HepG2 (cell line): ENCODE results near the gene KIF17. TPM values are rescaled to one million over a fixed set of nuclear protein-coding genes. Genes with fewer than 3 reads are reported as not detected.

Source experiments
- ATAC-seq: fragments of 200-7000 bp; cut with Tn5 transposase; 3 replicates; pipeline ENCODE4 v1.9.1; 2020; ENCODE audit warnings: mild to moderate bottlenecking, moderate library complexity
- BruUV-seq: library from RNA; stranded (reverse); fragments of 400-500 nt; replicated peaks from 2 replicates; lab custom pipeline; 2021; lab: Mats Ljungman, UMichigan
- CTCF ChIA-PET: fragments of 300-600 bp; formaldehyde crosslinking; extraction: SDS; loops from one replicate; lab custom pipeline; 2021; ENCODE audit warnings: low total read pairs, inconsistent platforms, low intra/inter-chr PET ratio; lab: Yijun Ruan, JAX
- POLR2A ChIA-PET: fragments of 350-600 bp; sonication (Branson Sonifier 250); formaldehyde crosslinking; loops from one replicate; lab custom pipeline; 2020; ENCODE audit warnings: antibody characterized with exemption, inconsistent platforms; lab: Yijun Ruan, JAX
- DNase-seq: peaks from one replicate; pipeline ENCODE4 v3.0.0-alpha.2; 2015; ENCODE audit warnings: low spot score
- FAIRE-seq: peaks from 3 replicates; lab custom pipeline; 2011; peaks lifted over from hg19 to GRCh38; lab: Jason Lieb, UNC
- H2AFZ ChIP-seq: one replicate; pipeline ENCODE4 v1.6.1; 2011; ENCODE audit warnings: low read length, inconsistent platforms
- H3K27ac ChIP-seq: fragments of 300-600 bp; 3 replicates; pipeline ENCODE4 v1.8.0; 2011; ENCODE audit warnings: mixed run types, mild to moderate bottlenecking, mixed read lengths, low read length, inconsistent platforms; ENCODE audit not compliant: insufficient read depth; ENCODE audit errors: extremely low read length
- H3K27me3 ChIP-seq, 2 experiments: fragments of 200-600 bp in 1 of 2; 2 replicates in 1 of 2; 3 replicates in 1 of 2; pipeline versions ENCODE4 v1.6.0 to v1.8.0; 2011; ENCODE audit warnings: low read length in 2 of 2, mild to moderate bottlenecking in 2 of 2, moderate library complexity in 2 of 2, inconsistent platforms in 1 of 2; ENCODE audit not compliant: insufficient read depth in 2 of 2, control insufficient read depth in 1 of 2
- H3K36me3 ChIP-seq, 2 experiments: fragments of 200-600 bp in 1 of 2; replicated peaks in 1 of 2; 2 replicates in 1 of 2; 3 replicates in 1 of 2; pipeline versions ENCODE4 v1.5.1 to v1.8.0; 2011; ENCODE audit warnings: low read length in 2 of 2, inconsistent platforms in 1 of 2; ENCODE audit not compliant: insufficient read depth in 2 of 2, control insufficient read depth in 1 of 2
- H3K4me1 ChIP-seq: 2 replicates; pipeline ENCODE4 v1.5.1; 2012; ENCODE audit warnings: low read length, inconsistent platforms; ENCODE audit not compliant: insufficient read depth
- H3K4me2 ChIP-seq: 2 replicates; pipeline ENCODE4 v1.6.0; 2011; ENCODE audit warnings: low read depth, low read length, inconsistent platforms
- H3K4me3 ChIP-seq, 3 experiments: fragments of 200-600 bp in 1 of 3; sonication (generic), shearing (Covaris generic) in 1 of 3; replicated peaks in 1 of 3; 2 replicates each; pipeline ENCODE4 v1.5.1; 2011 to 2016; ENCODE audit warnings: low read length in 3 of 3, inconsistent platforms in 2 of 3, low read depth in 2 of 3, mild to moderate bottlenecking in 2 of 3, control low read depth in 1 of 3, mixed read lengths in 1 of 3; ENCODE audit not compliant: insufficient read depth in 1 of 3
- H3K79me2 ChIP-seq: one replicate; pipeline ENCODE4 v1.6.1; 2011; ENCODE audit warnings: low read length, inconsistent platforms; ENCODE audit not compliant: insufficient read depth
- H3K9ac ChIP-seq: 2 replicates; pipeline ENCODE4 v1.6.0; 2011; ENCODE audit warnings: mild to moderate bottlenecking, low read depth, low read length, inconsistent platforms; ENCODE audit not compliant: insufficient read depth
- H3K9me3 ChIP-seq: 2 replicates; pipeline ENCODE4 v1.5.1; 2012; ENCODE audit warnings: mild to moderate bottlenecking, low read length
- H4K20me1 ChIP-seq: 2 replicates; pipeline ENCODE4 v1.6.0; 2011; ENCODE audit warnings: inconsistent platforms, mild to moderate bottlenecking, low read length, moderate library complexity; ENCODE audit not compliant: insufficient read depth
- ELF1 ChIP-seq: sonication (generic); formaldehyde crosslinking; IDR thresholded peaks from 2 replicates; pipeline ENCODE4 v1.4.0; 2020; ENCODE audit warnings: missing genetic modification reagents
- HES4 ChIP-seq: sonication (generic); formaldehyde crosslinking; IDR thresholded peaks from 2 replicates; pipeline ENCODE4 v1.9.0; 2021; ENCODE audit warnings: mild to moderate bottlenecking, missing genetic modification reagents, borderline replicate concordance
- KAT8 ChIP-seq: IDR thresholded peaks from 2 replicates; pipeline ENCODE4 v1.6.1; 2016; ENCODE audit warnings: missing genetic modification reagents, missing compliant biosample characterization
- MAFF ChIP-seq: IDR thresholded peaks from 2 replicates; pipeline ENCODE4 v1.6.1; 2011; ENCODE audit warnings: low read depth, low read length, improper control_type of control experiment
- MAFG ChIP-seq: sonication (generic); formaldehyde crosslinking; IDR thresholded peaks from 2 replicates; pipeline ENCODE4 v1.5.1; 2020; ENCODE audit warnings: mild to moderate bottlenecking, missing genetic modification reagents
- MAFK ChIP-seq, 2 experiments: IDR thresholded peaks in 1 of 2; conservative IDR thresholded peaks in 1 of 2; 2 replicates each; pipeline ENCODE4 v1.6.1; 2011; ENCODE audit warnings: improper control_type of control experiment in 2 of 2, low read length in 2 of 2
- MTA1 ChIP-seq: sonication (generic); formaldehyde crosslinking; IDR thresholded peaks from 2 replicates; pipeline ENCODE4 v1.4.0; 2020; ENCODE audit warnings: missing genetic modification reagents, mild to moderate bottlenecking, borderline replicate concordance
- NFRKB ChIP-seq: fragments of 450-650 bp; IDR thresholded peaks from 2 replicates; pipeline ENCODE4 v1.6.1; 2017
- PHF5A ChIP-seq: IDR thresholded peaks from one replicate; pipeline ENCODE4 v1.6.1; 2018; ENCODE audit warnings: low read depth, missing genetic modification reagents; ENCODE audit not compliant: unreplicated experiment
- POLR2G ChIP-seq: fragments of 200-400 bp; formaldehyde crosslinking; IDR thresholded peaks from 2 replicates; pipeline ENCODE4 v1.6.1; 2018; ENCODE audit warnings: mild to moderate bottlenecking, low read depth, low read length, moderate library complexity
- RBFOX2 ChIP-seq: fragments of 200-400 bp; formaldehyde crosslinking; IDR thresholded peaks from 2 replicates; pipeline ENCODE4 v1.6.1; 2017; ENCODE audit warnings: low read depth, mild to moderate bottlenecking, low read length
- RFX1 ChIP-seq: fragments of 450-650 bp; IDR thresholded peaks from 2 replicates; pipeline ENCODE4 v1.6.1; 2017
- ZNF564 ChIP-seq: sonication (generic); formaldehyde crosslinking; IDR thresholded peaks from 2 replicates; pipeline ENCODE4 v1.8.1; 2023; ENCODE audit warnings: mild to moderate bottlenecking, missing genetic modification reagents
- WGBS: methylation state at CpG from one replicate; pipeline ENCODE4 v1.1.6; 2017; ENCODE audit warnings: low lambda C conversion rate; 5-methylcytosine and 5-hydroxymethylcytosine counted together
- in situ Hi-C: cut with HindIII; loops from 2 replicates; pipeline ENCODE4 v1.10.0; 2017; ENCODE audit warnings: low pct_unique_long_range_greater_than_20kb; ENCODE audit not compliant: extremely low pct_ligation_motif_present
- intact Hi-C: fragments of 100-400 bp; cut with micrococcal nuclease; formaldehyde crosslinking; loops from one replicate; pipeline ENCODE4 v1.10.0; 2022; ENCODE audit not compliant: unreplicated experiment
- polyA plus RNA-seq, 8 experiments: library from polyadenylated mRNA; depleted of rRNA in 3 of 8; stranded (reverse) in 7 of 8; unstranded in 1 of 8; fragments of >200 nt; fragmentation: Illumina TruSeq in 4 of 8; extraction: Trizol in 4 of 8; gene quantifications; 2 replicates each; pipeline versions ENCODE4 v1.2.1 to v1.2.3, GENCODE V29; 2011 to 2016; ENCODE audit warnings: low read depth in 4 of 8, missing spikeins in 1 of 8, mixed read lengths in 1 of 8; ENCODE audit not compliant: insufficient read depth in 1 of 8
- total RNA-seq, 5 experiments: library from RNA; depleted of rRNA; stranded (reverse); fragments of >200 nt; fragmentation: Illumina TruSeq; extraction: Trizol; gene quantifications; 2 replicates each; pipeline ENCODE4 v1.2.3, GENCODE V29; 2016; ENCODE audit warnings: low read depth in 1 of 5
- TF ChIP-seq, protein P1 (sequence below): sonication (generic); formaldehyde crosslinking; IDR thresholded peaks from 2 replicates; pipeline ENCODE4 v1.8.0; 2022; ENCODE audit warnings: missing genetic modification reagents, mild to moderate bottlenecking, inconsistent platforms, borderline replicate concordance
- TF ChIP-seq, protein P2 (sequence below): IDR thresholded peaks from 2 replicates; pipeline ENCODE4 v1.6.1; 2012; ENCODE audit warnings: low read length, improper control_type of control experiment

KIF17 gene
- total and polyA plus RNA-seq, 2 of the 13 experiments (the other 11 are each of a cell fraction or from before 2014, with no cell fraction given): 0.24 to 0.44 TPM

DNA sequence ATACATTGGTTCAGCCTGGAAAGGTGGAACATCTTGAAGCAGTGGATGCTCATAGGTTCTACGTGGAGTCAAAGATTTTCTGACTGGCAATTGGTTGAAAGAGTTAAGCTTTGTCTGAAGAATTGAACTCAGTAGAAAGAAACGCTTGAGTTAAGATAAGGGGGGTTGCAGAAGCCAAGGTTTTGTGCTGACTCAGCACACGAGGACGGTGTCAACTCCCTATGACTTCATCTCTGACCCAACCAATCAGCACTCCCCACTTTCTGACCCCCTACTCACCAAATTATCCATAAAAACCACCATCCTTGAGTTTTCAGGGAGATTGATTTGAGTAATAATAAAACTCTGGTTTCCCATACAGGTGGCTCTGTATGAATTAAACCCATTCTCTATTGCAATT, 87.1 kb downstream of the KIF17 start:
- no peaks in the 10 kb centered on the region for H4K20me1 ChIP-seq
- no peak overlapping the region for H3K4me3 ChIP-seq
- POLR2A ChIA-PET: no interaction called here
- 23% methylated on average over 4 of the region's 4 CpGs for WGBS
- H2AFZ ChIP-seq: no peak overlapping the region
- intact Hi-C loops: no loop called here
- H3K4me2 ChIP-seq: no peak overlapping the region
- no TSS peak for BruUV-seq
- no peak for FAIRE-seq
- no peak for DNase-seq
- no peaks in the 10 kb centered on the region for H3K36me3 ChIP-seq
- H3K79me2 ChIP-seq: no peaks in the 10 kb centered on the region
- H3K4me1 ChIP-seq: peaks cover 22% of the 10 kb centered on the region
- in situ Hi-C loops: no loop called here
- H3K9ac ChIP-seq: no peak overlapping the region
- no peak overlapping the region for H3K27ac ChIP-seq
- TF ChIP-seq POLR2G: no peak
- TF ChIP-seq MAFK (conservative IDR thresholded peaks at IDR 0.05 in 1 of 2, IDR thresholded peaks at IDR 0.05 in 1 of 2; ENCODE audit: low read length in 2 of 2): peak; percentile 95 to 98
- TF ChIP-seq MAFF: peak; percentile 97
- TF ChIP-seq NFRKB: no peak
- no peak for ATAC-seq
- no peaks in the 10 kb centered on the region for H3K9me3 ChIP-seq
- CTCF ChIA-PET: no interaction called here
- no peaks in the 10 kb centered on the region for H3K27me3 ChIP-seq

DNA sequence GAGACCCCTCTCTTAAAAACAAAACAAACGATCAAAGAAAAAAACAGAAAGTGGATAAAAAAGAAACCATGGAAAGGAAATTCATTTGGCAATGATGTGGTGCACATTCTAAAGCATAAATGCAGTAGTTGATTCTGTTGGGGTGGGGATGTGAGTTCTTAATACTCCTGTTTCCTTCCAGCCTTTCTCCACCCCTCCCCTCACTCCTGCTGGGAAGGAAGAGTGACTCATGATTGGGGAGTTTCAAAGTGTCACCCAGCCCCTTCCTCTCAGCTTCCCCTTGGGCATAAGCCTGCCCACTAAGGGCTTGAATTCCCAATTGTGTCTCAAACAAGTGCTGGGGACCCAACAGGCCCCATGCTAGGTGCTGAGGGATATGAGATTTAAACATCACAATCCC, 91.3 kb downstream of the KIF17 start:
- WGBS: 0% methylated on average over 1 of the region's 1 CpG
- no peaks in the 10 kb centered on the region for H4K20me1 ChIP-seq
- DNase-seq (no peak), FAIRE-seq (no peak), ATAC-seq (no peak)
- H3K27me3 ChIP-seq: no peaks in the 10 kb centered on the region
- H3K4me2 ChIP-seq: no peak overlapping the region
- H3K27ac ChIP-seq: no peak overlapping the region
- CTCF ChIA-PET: no interaction called here
- intact Hi-C loops (no loop called here), in situ Hi-C loops (no loop called here)
- H2AFZ ChIP-seq: no peak overlapping the region
- no peak overlapping the region for H3K9ac ChIP-seq
- no peaks in the 10 kb centered on the region for H3K9me3 ChIP-seq
- H3K4me3 ChIP-seq: no peak overlapping the region
- no peaks in the 10 kb centered on the region for H3K4me1 ChIP-seq
- POLR2A ChIA-PET: no interaction called here
- H3K36me3 ChIP-seq: no peaks in the 10 kb centered on the region
- H3K79me2 ChIP-seq: no peaks in the 10 kb centered on the region
- BruUV-seq: no TSS peak
- TF ChIP-seq PHF5A (no peak), MAFG (CRISPR knock-in tag) (no peak), ZNF564 (CRISPR knock-in tag) (no peak), RFX1 (no peak), KAT8 (CRISPR knock-in tag) (no peak), ELF1 (CRISPR knock-in tag) (no peak), RBFOX2 (no peak), HES4 (CRISPR knock-in tag) (no peak), MTA1 (CRISPR knock-in tag) (no peak)
- TF ChIP-seq, protein P1, sequence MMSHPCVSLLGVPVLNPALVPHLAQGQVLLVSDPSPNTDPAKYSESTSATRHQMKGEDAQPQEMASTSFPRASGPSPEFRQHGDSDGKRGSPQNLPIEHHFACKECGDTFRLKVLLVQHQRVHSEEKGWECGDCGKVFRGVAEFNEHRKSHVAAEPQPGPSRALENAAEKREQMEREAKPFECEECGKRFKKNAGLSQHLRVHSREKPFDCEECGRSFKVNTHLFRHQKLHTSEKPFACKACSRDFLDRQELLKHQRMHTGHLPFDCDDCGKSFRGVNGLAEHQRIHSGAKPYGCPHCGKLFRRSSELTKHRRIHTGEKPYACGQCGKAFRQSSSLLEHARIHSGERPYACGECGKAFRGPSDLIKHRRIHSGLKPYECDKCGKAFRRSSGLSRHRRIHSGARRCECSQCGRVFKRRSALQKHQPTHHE (CRISPR knock-in tag): no peak
- TF ChIP-seq, protein P2, sequence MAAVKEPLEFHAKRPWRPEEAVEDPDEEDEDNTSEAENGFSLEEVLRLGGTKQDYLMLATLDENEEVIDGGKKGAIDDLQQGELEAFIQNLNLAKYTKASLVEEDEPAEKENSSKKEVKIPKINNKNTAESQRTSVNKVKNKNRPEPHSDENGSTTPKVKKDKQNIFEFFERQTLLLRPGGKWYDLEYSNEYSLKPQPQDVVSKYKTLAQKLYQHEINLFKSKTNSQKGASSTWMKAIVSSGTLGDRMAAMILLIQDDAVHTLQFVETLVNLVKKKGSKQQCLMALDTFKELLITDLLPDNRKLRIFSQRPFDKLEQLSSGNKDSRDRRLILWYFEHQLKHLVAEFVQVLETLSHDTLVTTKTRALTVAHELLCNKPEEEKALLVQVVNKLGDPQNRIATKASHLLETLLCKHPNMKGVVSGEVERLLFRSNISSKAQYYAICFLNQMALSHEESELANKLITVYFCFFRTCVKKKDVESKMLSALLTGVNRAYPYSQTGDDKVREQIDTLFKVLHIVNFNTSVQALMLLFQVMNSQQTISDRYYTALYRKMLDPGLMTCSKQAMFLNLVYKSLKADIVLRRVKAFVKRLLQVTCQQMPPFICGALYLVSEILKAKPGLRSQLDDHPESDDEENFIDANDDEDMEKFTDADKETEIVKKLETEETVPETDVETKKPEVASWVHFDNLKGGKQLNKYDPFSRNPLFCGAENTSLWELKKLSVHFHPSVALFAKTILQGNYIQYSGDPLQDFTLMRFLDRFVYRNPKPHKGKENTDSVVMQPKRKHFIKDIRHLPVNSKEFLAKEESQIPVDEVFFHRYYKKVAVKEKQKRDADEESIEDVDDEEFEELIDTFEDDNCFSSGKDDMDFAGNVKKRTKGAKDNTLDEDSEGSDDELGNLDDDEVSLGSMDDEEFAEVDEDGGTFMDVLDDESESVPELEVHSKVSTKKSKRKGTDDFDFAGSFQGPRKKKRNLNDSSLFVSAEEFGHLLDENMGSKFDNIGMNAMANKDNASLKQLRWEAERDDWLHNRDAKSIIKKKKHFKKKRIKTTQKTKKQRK: no peak
